Esophagus squamous epithelium (tissue), 4 donors: ENCODE results near the gene TNFAIP3.

Source experiments
- POLR2A ChIP-seq, 4 donors: fragments of 450-650 bp; IDR thresholded peaks; one replicate each; pipeline ENCODE4 v1.6.1; 2017; ENCODE audit warnings: antibody characterized with exemption in 4 of 4, mild to moderate bottlenecking in 4 of 4, moderate library complexity in 3 of 4
- TF ChIP-seq, protein P1 (sequence below), 6 experiments: fragments of 450-650 bp in 4 of 6; fragments of 200-600 bp in 2 of 6; sonication (generic) in 2 of 6; IDR thresholded peaks; one replicate each; pipeline ENCODE4 v1.5.1; 2016 to 2019; ENCODE audit warnings: antibody characterized with exemption in 6 of 6, mild to moderate bottlenecking in 4 of 6, moderate library complexity in 4 of 6

DNA sequence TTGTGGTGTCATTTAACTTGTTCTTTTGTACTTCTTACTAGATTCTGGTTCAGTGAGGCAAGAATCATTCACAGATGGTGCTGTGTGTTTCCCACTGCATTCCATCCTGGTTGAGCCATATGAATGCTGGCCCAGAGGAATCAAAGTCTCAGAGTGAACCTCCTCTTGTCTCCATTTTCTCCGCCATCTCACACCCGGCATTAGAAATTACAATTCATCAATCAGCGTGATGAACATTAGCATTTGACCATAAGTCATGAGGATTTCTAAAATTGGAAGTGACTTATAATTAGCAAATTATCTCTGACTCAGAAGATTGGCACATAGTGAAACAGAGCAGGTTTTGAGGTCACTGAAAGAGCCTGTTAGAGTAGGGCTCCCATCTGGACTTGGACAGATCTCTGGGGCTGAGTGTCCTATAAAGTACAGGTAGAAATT lies 25.2 kb downstream of the TNFAIP3 start:
- no peak for TF ChIP-seq POLR2A (IDR thresholded peaks at IDR 0.05)
- TF ChIP-seq, protein P1, sequence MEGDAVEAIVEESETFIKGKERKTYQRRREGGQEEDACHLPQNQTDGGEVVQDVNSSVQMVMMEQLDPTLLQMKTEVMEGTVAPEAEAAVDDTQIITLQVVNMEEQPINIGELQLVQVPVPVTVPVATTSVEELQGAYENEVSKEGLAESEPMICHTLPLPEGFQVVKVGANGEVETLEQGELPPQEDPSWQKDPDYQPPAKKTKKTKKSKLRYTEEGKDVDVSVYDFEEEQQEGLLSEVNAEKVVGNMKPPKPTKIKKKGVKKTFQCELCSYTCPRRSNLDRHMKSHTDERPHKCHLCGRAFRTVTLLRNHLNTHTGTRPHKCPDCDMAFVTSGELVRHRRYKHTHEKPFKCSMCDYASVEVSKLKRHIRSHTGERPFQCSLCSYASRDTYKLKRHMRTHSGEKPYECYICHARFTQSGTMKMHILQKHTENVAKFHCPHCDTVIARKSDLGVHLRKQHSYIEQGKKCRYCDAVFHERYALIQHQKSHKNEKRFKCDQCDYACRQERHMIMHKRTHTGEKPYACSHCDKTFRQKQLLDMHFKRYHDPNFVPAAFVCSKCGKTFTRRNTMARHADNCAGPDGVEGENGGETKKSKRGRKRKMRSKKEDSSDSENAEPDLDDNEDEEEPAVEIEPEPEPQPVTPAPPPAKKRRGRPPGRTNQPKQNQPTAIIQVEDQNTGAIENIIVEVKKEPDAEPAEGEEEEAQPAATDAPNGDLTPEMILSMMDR (IDR thresholded peaks at IDR 0.05): no peak
